Ishikawa (cell line): ENCODE results near the gene CSNK1D.

ENCODE experiments used
- CEBPB ChIP-seq: IDR thresholded peaks from 2 replicates; pipeline ENCODE4 v1.6.1; 2012
- CREB1 ChIP-seq: IDR thresholded peaks from 2 replicates; pipeline ENCODE4 v1.6.1; 2012; ENCODE audit warnings: low read depth
- EGR1 ChIP-seq: IDR thresholded peaks from 2 replicates; pipeline ENCODE4 v1.6.1; 2012
- EP300 ChIP-seq: IDR thresholded peaks from 2 replicates; pipeline ENCODE4 v1.6.1; 2012; ENCODE audit warnings: borderline replicate concordance
- FOXM1 ChIP-seq: IDR thresholded peaks from 2 replicates; pipeline ENCODE4 v1.6.1; 2012; ENCODE audit warnings: low read depth, borderline replicate concordance
- MAX ChIP-seq: IDR thresholded peaks from 2 replicates; pipeline ENCODE4 v1.6.1; 2012
- NFIC ChIP-seq: IDR thresholded peaks from 2 replicates; pipeline ENCODE4 v1.6.1; 2012
- RAD21 ChIP-seq: IDR thresholded peaks from 2 replicates; pipeline ENCODE4 v1.6.1; 2012; ENCODE audit warnings: low read depth
- REST ChIP-seq: IDR thresholded peaks from 2 replicates; pipeline ENCODE4 v1.6.1; 2012; ENCODE audit warnings: low read depth, mild to moderate bottlenecking
- TAF1 ChIP-seq: IDR thresholded peaks from 2 replicates; pipeline ENCODE4 v1.6.1; 2012; ENCODE audit warnings: low read depth, mild to moderate bottlenecking
- TCF12 ChIP-seq: IDR thresholded peaks from 2 replicates; pipeline ENCODE4 v1.6.1; 2012; ENCODE audit warnings: low read depth
- TEAD4 ChIP-seq: IDR thresholded peaks from 2 replicates; pipeline ENCODE4 v1.6.1; 2012
- USF1 ChIP-seq: IDR thresholded peaks from 2 replicates; pipeline ENCODE4 v1.6.1; 2012
- YY1 ChIP-seq: IDR thresholded peaks from 2 replicates; pipeline ENCODE4 v1.6.1; 2012; ENCODE audit warnings: low read depth
- ZBTB7A ChIP-seq: IDR thresholded peaks from 2 replicates; pipeline ENCODE4 v1.6.1; 2012; ENCODE audit warnings: low read depth

The CSNK1D gene

GRCh38 chr17:82219083-82219482, 54.4 kb downstream of the CSNK1D start:
- no peak for TF ChIP-seq USF1
- TF ChIP-seq FOXM1, result no peak
- no peak for TF ChIP-seq REST
- no peak for TF ChIP-seq NFIC
- TF ChIP-seq TCF12, result no peak
- no peak for TF ChIP-seq MAX
- no peak for TF ChIP-seq YY1
- no peak for TF ChIP-seq EP300
- TF ChIP-seq RAD21, result no peak
- TF ChIP-seq CREB1, result no peak
- no peak for TF ChIP-seq CEBPB

- TF ChIP-seq MAX (no peak), TAF1 (no peak), REST (no peak)
Measured at GRCh38 chr17:82218349-82219075, 55.0 kb downstream of the CSNK1D start.

GRCh38 chr17:82217530-82218204, 55.8 kb downstream of the CSNK1D start:
- TF ChIP-seq TEAD4, result peak; percentile 53
- TF ChIP-seq TAF1, result no peak
- TF ChIP-seq RAD21, result no peak
- no peak for TF ChIP-seq REST
- TF ChIP-seq EGR1, result no peak
- TF ChIP-seq CEBPB, result 0 out of 2 replicates have a peak, but pooled peaks have one; percentile 7
- TF ChIP-seq TCF12, result 0 out of 2 replicates have a peak, but pooled peaks have one; percentile 36
- no peak for TF ChIP-seq FOXM1
- 0 out of 2 replicates have a peak, but pooled peaks have one; percentile 29 for TF ChIP-seq EP300
- TF ChIP-seq USF1, result no peak
- TF ChIP-seq NFIC, result no peak
- TF ChIP-seq CREB1, result no peak
- peak; percentile 57; the same call in 1 of the 2 replicates for TF ChIP-seq MAX
- TF ChIP-seq ZBTB7A, result no peak
- TF ChIP-seq YY1, result no peak

- TF ChIP-seq EGR1 (no peak), USF1 (no peak), MAX (no peak), EP300 (no peak), CEBPB (no peak), REST (no peak), TEAD4 (no peak), RAD21 (no peak), TAF1 (no peak), ZBTB7A (no peak), NFIC (no peak), CREB1 (no peak), YY1 (no peak)
Measured at GRCh38 chr17:82217120-82217529, 56.4 kb downstream of the CSNK1D start.
